K562 (cell line): ENCODE measurements around the gene FAM187B. TPM values are rescaled to one million over a fixed set of nuclear protein-coding genes. Genes with fewer than 3 reads are reported as not detected.

Source experiments
- CCNT2 ChIP-seq: IDR thresholded peaks from 2 replicates; pipeline ENCODE4 v1.6.1; 2011; ENCODE audit warnings: borderline replicate concordance, low read depth, mild to moderate bottlenecking, moderate library complexity, mixed read lengths, low read length; ENCODE audit not compliant: insufficient read length; ENCODE audit errors: extremely low read depth
- CTBP1 ChIP-seq: fragments of 450-650 bp; IDR thresholded peaks from 2 replicates; pipeline ENCODE4 v1.6.1; 2016; ENCODE audit warnings: borderline replicate concordance
- DNMT1 ChIP-seq: fragments of 450-650 bp; IDR thresholded peaks from 2 replicates; pipeline ENCODE4 v1.6.1; 2016; ENCODE audit warnings: antibody characterized with exemption, mild to moderate bottlenecking
- ELF2 ChIP-seq: fragments of 250-450 bp; sonication (Bioruptor Pico); IDR thresholded peaks from 2 replicates; pipeline ENCODE4 v1.5.0; 2021; ENCODE audit warnings: mild to moderate bottlenecking
- GATA2 ChIP-seq: sonication (generic); formaldehyde crosslinking; IDR thresholded peaks from 2 replicates; pipeline ENCODE4 v1.4.0; 2020; ENCODE audit warnings: mild to moderate bottlenecking, missing genetic modification reagents
- HDAC6 ChIP-seq: IDR thresholded peaks from 2 replicates; pipeline ENCODE4 v1.6.1; 2012; ENCODE audit warnings: low read depth, mild to moderate bottlenecking, control low read depth, inconsistent platforms, low read length, moderate library complexity
- HDAC8 ChIP-seq: fragments of 450-650 bp; IDR thresholded peaks from 2 replicates; pipeline ENCODE4 v1.6.1; 2016; ENCODE audit warnings: mild to moderate bottlenecking, missing genetic modification characterization, moderate library complexity, missing compliant biosample characterization
- HNRNPK ChIP-seq: fragments of 200-400 bp; formaldehyde crosslinking; IDR thresholded peaks from one replicate; pipeline ENCODE4 v1.6.1; 2018; ENCODE audit warnings: mild to moderate bottlenecking, low read depth, low read length; ENCODE audit not compliant: poor library complexity, severe bottlenecking
- HOXB6 ChIP-seq: fragments of 250-450 bp; sonication (Bioruptor Pico); IDR thresholded peaks from 2 replicates; pipeline ENCODE4 v1.5.1; 2022; ENCODE audit warnings: mild to moderate bottlenecking, borderline replicate concordance
- KDM5B ChIP-seq: fragments of 200-600 bp; sonication (generic); IDR thresholded peaks from 2 replicates; pipeline ENCODE4 v1.6.1; 2012; ENCODE audit warnings: low read depth, mild to moderate bottlenecking, moderate library complexity, low read length, control low read depth, inconsistent platforms; ENCODE audit not compliant: insufficient replicate concordance
- KLF6 ChIP-seq: fragments of 250-450 bp; sonication (Bioruptor Pico); IDR thresholded peaks from 2 replicates; pipeline ENCODE4 v1.4.0; 2020; ENCODE audit warnings: mild to moderate bottlenecking, moderate library complexity, borderline replicate concordance
- STAT5A ChIP-seq: IDR thresholded peaks from 2 replicates; pipeline ENCODE4 v1.6.1; 2012; ENCODE audit warnings: low read length, inconsistent platforms, borderline replicate concordance
- U2AF1 ChIP-seq: fragments of 200-400 bp; formaldehyde crosslinking; optimal IDR thresholded peaks from 2 replicates; pipeline ENCODE3; 2017; ENCODE audit warnings: mild to moderate bottlenecking, low read depth, low read length, moderate library complexity
- ZNF121 ChIP-seq: sonication (generic); formaldehyde crosslinking; conservative IDR thresholded peaks from 2 replicates; pipeline ENCODE4 v1.8.0; 2022; ENCODE audit warnings: missing genetic modification reagents
- ZNF274 ChIP-seq: IDR thresholded peaks from 2 replicates; pipeline ENCODE4 v1.6.1; 2011; ENCODE audit warnings: low read depth, mild to moderate bottlenecking, low read length, moderate library complexity, borderline replicate concordance
- polyA plus RNA-seq, 8 experiments: library from polyadenylated mRNA; depleted of rRNA in 4 of 8; stranded (reverse) in 5 of 8; unstranded in 3 of 8; fragments of >200 nt; fragmentation: Nextera tagmentation in 2 of 8; fragmentation: Illumina TruSeq in 1 of 8; extraction: Ambion mirVana in 2 of 8; extraction: Trizol in 1 of 8; gene quantifications; 2 replicates each; pipeline versions ENCODE4 v1.2.1 to v1.2.3, GENCODE V29; 2011 to 2014; ENCODE audit warnings: inconsistent platforms in 1 of 8, missing spikeins in 1 of 8
- total RNA-seq, 7 experiments: library from RNA; depleted of rRNA in 6 of 7; stranded (reverse); fragments of >200 nt in 6 of 7; fragmentation: Illumina TruSeq in 2 of 7; extraction: Trizol in 2 of 7; gene quantifications; 2 replicates each; pipeline versions ENCODE4 v1.2.1 to v1.2.3, GENCODE V29; 2011 to 2021; ENCODE audit warnings: low replicate concordance in 1 of 7
- TF ChIP-seq, protein P1 (sequence below), 2 experiments: IDR thresholded peaks in 1 of 2; conservative IDR thresholded peaks in 1 of 2; 2 replicates each; pipeline ENCODE4 v1.6.1; 2016; ENCODE audit warnings: low read depth in 2 of 2, mild to moderate bottlenecking in 1 of 2, missing compliant biosample characterization in 1 of 2, missing genetic modification characterization in 1 of 2, moderate library complexity in 1 of 2
- TF ChIP-seq, protein P2 (sequence below): fragments of 450-650 bp; formaldehyde crosslinking; IDR thresholded peaks from 2 replicates; pipeline ENCODE4 v1.4.0; 2020; ENCODE audit warnings: mild to moderate bottlenecking, moderate library complexity
- TF ChIP-seq, protein P3 (sequence below), 3 experiments: IDR thresholded peaks in 2 of 3; conservative IDR thresholded peaks in 1 of 3; 2 replicates each; pipeline ENCODE4 v1.5.1; 2011 to 2012; ENCODE audit warnings: low read length in 3 of 3, mild to moderate bottlenecking in 3 of 3, control low read depth in 2 of 3, improper control_type of control experiment in 1 of 3, inconsistent platforms in 1 of 3, low read depth in 1 of 3, mixed read lengths in 1 of 3, moderate library complexity in 1 of 3; ENCODE audit not compliant: insufficient read depth in 2 of 3
- TF ChIP-seq, protein P4 (sequence below), 3 experiments: fragments of 200-800 bp in 1 of 3; sonication (Bioruptor generic) in 1 of 3; sonication (generic) in 1 of 3; formaldehyde crosslinking in 1 of 3; IDR thresholded peaks; 2 replicates each; pipeline versions ENCODE4 v1.6.1 to v1.8.0; 2016 to 2022; ENCODE audit warnings: mild to moderate bottlenecking in 2 of 3, missing compliant biosample characterization in 2 of 3, missing genetic modification characterization in 2 of 3, missing genetic modification reagents in 1 of 3

The FAM187B gene
- total and polyA plus RNA-seq, 9 of the 15 experiments (the other 6 are each of a cell fraction or from before 2014, with no cell fraction given) = 0.04 to 0.09 TPM; not detected in 7

DNA sequence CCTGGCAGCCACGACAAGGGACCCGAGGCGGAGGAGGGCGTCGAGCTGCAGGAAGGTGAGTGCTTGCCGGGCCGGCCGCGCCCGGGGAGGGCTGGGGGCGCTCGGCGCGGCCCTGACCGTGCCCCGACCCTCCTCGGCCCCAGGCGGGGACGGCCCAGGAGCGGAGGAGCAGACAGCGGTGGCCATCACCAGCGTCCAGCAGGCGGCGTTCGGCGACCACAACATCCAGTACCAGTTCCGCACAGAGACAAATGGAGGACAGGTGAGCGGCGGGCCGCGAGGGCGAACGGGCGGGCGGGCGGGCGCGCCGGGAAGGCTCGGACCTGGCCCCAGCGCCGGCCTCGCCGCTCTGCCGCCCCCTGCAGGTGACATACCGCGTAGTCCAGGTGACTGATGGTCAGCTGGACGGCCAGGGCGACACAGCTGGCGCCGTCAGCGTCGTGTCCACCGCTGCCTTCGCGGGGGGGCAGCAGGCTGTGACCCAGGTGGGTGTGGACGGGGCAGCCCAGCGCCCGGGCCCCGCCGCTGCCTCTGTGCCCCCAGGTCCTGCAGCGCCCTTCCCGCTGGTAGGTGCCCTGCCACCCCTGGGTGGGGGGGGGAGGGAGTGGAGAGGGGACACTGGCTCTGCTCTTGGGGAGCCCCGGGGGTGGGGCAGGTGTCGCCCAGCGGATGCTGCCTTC lies 41.0 kb upstream of the FAM187B start (continued):
- TF ChIP-seq, protein P1, sequence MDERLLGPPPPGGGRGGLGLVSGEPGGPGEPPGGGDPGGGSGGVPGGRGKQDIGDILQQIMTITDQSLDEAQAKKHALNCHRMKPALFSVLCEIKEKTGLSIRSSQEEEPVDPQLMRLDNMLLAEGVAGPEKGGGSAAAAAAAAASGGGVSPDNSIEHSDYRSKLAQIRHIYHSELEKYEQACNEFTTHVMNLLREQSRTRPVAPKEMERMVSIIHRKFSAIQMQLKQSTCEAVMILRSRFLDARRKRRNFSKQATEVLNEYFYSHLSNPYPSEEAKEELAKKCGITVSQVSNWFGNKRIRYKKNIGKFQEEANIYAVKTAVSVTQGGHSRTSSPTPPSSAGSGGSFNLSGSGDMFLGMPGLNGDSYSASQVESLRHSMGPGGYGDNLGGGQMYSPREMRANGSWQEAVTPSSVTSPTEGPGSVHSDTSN (CRISPR knock-in tag; IDR thresholded peaks at IDR 0.05; ENCODE audit: low read depth) = 0 out of 2 replicates have a peak, but pooled peaks have one; percentile 28
- TF ChIP-seq, protein P1 (tag; conservative IDR thresholded peaks at IDR 0.05; ENCODE audit: low read depth) = no peak
- no peak for TF ChIP-seq ELF2 (CRISPR knock-in tag)
- TF ChIP-seq KDM5B = peak; percentile 27
- TF ChIP-seq HNRNPK = peak; percentile 80
- peak; percentile 36 for TF ChIP-seq CCNT2
- no peak for TF ChIP-seq ZNF121 (CRISPR knock-in tag)
- TF ChIP-seq, protein P2, sequence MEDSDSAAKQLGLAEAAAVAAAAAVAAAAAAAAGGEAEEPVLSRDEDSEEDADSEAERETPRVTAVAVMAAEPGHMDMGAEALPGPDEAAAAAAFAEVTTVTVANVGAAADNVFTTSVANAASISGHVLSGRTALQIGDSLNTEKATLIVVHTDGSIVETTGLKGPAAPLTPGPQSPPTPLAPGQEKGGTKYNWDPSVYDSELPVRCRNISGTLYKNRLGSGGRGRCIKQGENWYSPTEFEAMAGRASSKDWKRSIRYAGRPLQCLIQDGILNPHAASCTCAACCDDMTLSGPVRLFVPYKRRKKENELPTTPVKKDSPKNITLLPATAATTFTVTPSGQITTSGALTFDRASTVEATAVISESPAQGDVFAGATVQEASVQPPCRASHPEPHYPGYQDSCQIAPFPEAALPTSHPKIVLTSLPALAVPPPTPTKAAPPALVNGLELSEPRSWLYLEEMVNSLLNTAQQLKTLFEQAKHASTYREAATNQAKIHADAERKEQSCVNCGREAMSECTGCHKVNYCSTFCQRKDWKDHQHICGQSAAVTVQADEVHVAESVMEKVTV = 0 out of 2 replicates have a peak, but pooled peaks have one; percentile 13
- no peak for TF ChIP-seq DNMT1
- TF ChIP-seq, protein P3, sequence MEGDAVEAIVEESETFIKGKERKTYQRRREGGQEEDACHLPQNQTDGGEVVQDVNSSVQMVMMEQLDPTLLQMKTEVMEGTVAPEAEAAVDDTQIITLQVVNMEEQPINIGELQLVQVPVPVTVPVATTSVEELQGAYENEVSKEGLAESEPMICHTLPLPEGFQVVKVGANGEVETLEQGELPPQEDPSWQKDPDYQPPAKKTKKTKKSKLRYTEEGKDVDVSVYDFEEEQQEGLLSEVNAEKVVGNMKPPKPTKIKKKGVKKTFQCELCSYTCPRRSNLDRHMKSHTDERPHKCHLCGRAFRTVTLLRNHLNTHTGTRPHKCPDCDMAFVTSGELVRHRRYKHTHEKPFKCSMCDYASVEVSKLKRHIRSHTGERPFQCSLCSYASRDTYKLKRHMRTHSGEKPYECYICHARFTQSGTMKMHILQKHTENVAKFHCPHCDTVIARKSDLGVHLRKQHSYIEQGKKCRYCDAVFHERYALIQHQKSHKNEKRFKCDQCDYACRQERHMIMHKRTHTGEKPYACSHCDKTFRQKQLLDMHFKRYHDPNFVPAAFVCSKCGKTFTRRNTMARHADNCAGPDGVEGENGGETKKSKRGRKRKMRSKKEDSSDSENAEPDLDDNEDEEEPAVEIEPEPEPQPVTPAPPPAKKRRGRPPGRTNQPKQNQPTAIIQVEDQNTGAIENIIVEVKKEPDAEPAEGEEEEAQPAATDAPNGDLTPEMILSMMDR (IDR thresholded peaks at IDR 0.05 in 2 of 3, conservative IDR thresholded peaks at IDR 0.05 in 1 of 3; ENCODE audit: insufficient read depth in 2 of 3, low read depth in 1 of 3, low read length in 3 of 3) = peak; percentile 48 to 72 (median 59)
- TF ChIP-seq HDAC8 = no peak
- no peak for TF ChIP-seq ZNF274
- TF ChIP-seq U2AF1 = no peak
- TF ChIP-seq STAT5A = no peak
- TF ChIP-seq CTBP1 = peak; percentile 87; the same call in 1 of the 2 replicates
- no peak for TF ChIP-seq HOXB6 (CRISPR knock-in tag)
- TF ChIP-seq, protein P4, sequence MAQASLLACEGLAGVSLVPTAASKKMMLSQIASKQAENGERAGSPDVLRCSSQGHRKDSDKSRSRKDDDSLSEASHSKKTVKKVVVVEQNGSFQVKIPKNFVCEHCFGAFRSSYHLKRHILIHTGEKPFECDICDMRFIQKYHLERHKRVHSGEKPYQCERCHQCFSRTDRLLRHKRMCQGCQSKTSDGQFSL (CRISPR knock-in tag; IDR thresholded peaks at IDR 0.05) = peak; percentile 90
- TF ChIP-seq, protein P4 (tag; IDR thresholded peaks at IDR 0.05) = peak in 1 of 2 experiments; percentile 64; a peak in 1 of 4 replicates
- TF ChIP-seq GATA2 (CRISPR knock-in tag) = no peak
- no peak for TF ChIP-seq HDAC6
- TF ChIP-seq KLF6 (CRISPR knock-in tag) = no peak
